Central memory CD8-positive, alpha-beta T cell (primary cell): ENCODE measurements around the gene DHDH.

Experiments used
- ATAC-seq: fragments of 150-1000 bp; cut with Tn5 transposase; replicated peaks from 2 replicates; pipeline ENCODE4 v1.10.0; 2022; ENCODE audit warnings: mild to moderate bottlenecking, moderate FRiP score, moderate number of reproducible peaks; ENCODE audit not compliant: poor library complexity, severe bottlenecking; ENCODE audit errors: extremely low read depth
- DNase-seq, 2 donors: peaks; one replicate each; pipeline ENCODE4 v3.0.0; 2021; ENCODE audit warnings: low spot score in 2 of 2
- H3K27ac Mint-ChIP-seq: one replicate; pipeline ENCODE4 v1.8.0; 2022; ENCODE audit warnings: low read depth, mild to moderate bottlenecking, moderate library complexity, mixed read lengths
- H3K27me3 Mint-ChIP-seq: one replicate; pipeline ENCODE4 v1.8.0; 2022; ENCODE audit warnings: mixed read lengths
- H3K36me3 Mint-ChIP-seq: one replicate; pipeline ENCODE4 v1.8.0; 2022; ENCODE audit warnings: mild to moderate bottlenecking, moderate library complexity, mixed read lengths; ENCODE audit not compliant: insufficient read depth
- H3K4me1 Mint-ChIP-seq: one replicate; pipeline ENCODE4 v1.8.0; 2022; ENCODE audit warnings: mixed read lengths
- H3K4me3 Mint-ChIP-seq: one replicate; pipeline ENCODE4 v1.8.0; 2022; ENCODE audit warnings: mild to moderate bottlenecking, moderate library complexity, mixed read lengths
- H3K9me3 Mint-ChIP-seq: one replicate; pipeline ENCODE4 v1.8.0; 2022; ENCODE audit warnings: mixed read lengths

The DHDH gene

DNA sequence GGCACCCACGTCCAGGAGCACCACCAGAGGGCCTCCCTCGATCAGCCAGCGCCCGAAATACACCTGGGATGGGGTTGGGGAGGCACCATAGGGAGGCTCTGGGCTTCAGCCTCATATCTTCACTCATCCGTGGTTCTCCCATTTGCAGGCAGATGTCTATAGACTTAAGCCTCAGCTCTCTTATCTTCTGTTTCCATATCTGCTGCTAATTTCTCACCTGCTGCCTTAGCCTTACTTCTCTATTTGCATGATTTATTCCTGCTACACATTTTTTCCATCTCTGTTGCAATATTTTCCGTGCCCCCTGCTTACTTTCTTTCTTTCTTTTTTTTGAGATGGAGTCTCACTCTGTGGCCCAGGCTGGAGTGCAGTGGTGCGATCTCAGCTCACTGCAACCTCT lies 53.8 kb downstream of the DHDH start:
- Mint-ChIP-seq H3K36me3 (peaks cover 26% of the 10 kb centered on the region), H3K27ac (peak overlapping the region; percentile 79), H3K4me1 (peaks cover 17% of the 10 kb centered on the region), H3K9me3 (no peaks in the 10 kb centered on the region), H3K27me3 (no peaks in the 10 kb centered on the region), H3K4me3 (no peak overlapping the region)
- ATAC-seq (no peak), DNase-seq (no peak)

DNA sequence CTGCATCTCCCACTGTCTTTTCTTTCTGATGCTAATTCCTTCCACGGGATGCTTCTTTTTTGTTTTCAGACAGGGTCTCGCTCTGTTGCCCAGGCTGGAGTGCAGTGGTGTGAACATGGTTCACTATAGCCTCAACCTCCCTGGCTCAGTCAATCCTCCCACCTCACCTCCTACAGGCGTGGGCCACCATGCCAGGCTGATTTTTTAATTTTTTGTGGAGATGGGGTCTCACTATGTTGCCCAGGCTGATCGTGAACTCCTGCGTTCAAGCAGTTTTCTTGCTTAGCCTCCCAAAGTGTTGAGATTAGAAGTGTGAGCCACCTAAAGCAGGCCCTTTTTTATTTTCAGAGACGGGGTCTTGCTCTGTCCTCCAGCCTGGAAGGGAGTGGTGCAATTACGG lies 54.8 kb downstream of the DHDH start:
- H3K4me3 Mint-ChIP-seq: no peak overlapping the region
- peaks cover 32% of the 10 kb centered on the region for H3K36me3 Mint-ChIP-seq
- H3K4me1 Mint-ChIP-seq: peaks cover 25% of the 10 kb centered on the region
- H3K9me3 Mint-ChIP-seq: no peaks in the 10 kb centered on the region
- DNase-seq (no peak), ATAC-seq (no peak)
- H3K27ac Mint-ChIP-seq: peak overlapping the region; percentile 79
- H3K27me3 Mint-ChIP-seq: no peaks in the 10 kb centered on the region

DNA sequence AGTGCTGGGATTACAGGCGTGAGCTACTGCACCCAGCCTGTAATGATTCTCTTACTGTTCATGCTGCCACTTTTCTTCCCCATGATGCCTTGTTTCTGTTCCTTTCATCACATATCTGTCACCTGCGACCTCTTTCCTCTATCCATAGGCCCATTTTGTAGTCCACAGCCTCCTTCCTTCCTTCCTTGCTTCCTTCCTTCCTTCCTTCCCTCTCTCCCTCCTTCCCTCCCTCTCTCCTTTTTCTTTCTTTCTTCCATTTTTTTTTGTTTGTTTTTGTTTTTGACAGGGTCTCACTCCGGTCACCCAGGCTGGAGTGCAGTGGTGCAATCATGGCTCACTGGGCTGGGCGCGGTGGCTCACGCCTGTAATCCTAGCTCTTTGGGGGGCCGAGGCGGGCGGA lies 55.4 kb downstream of the DHDH start:
- Mint-ChIP-seq H3K27me3 (no peaks in the 10 kb centered on the region), H3K4me1 (peaks cover 30% of the 10 kb centered on the region), H3K27ac (no peak overlapping the region), H3K36me3 (peaks cover 33% of the 10 kb centered on the region), H3K4me3 (no peak overlapping the region), H3K9me3 (no peaks in the 10 kb centered on the region)
- ATAC-seq (no peak), DNase-seq (no peak)

DNA sequence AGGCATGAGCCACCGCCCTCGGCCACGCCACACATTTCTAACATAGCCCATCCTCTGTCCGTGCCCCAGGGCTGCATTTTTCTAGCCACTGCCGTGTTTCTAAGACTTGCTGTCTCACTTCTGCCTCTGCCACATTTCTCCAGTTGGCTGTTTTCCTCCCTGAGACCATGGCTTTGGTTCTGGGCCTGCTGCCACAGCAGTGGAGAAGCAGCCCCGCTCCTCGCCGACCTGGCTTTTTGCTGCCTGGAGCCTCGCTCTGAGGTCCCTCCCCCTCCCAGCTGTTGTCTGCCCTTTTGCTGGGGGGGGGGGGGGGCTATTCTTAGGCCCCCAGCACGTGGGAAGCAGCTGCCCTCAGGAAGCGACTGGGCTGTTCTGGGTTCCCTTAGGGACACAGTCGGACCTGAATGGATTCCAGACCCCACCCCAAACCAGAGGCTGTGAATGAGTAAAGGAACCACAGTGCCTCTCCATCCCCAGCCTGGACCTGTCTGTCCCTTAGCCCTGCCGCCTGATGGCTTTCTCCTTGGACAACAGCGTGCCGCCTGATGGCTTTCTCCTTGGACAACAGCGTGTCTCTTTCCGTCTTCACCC lies 56.3 kb downstream of the DHDH start:
- no peak overlapping the region for H3K27ac Mint-ChIP-seq
- no peaks in the 10 kb centered on the region for H3K9me3 Mint-ChIP-seq
- H3K36me3 Mint-ChIP-seq: peaks cover 33% of the 10 kb centered on the region
- DNase-seq: no peak
- H3K27me3 Mint-ChIP-seq: no peaks in the 10 kb centered on the region
- H3K4me3 Mint-ChIP-seq: no peak overlapping the region
- peaks cover 37% of the 10 kb centered on the region for H3K4me1 Mint-ChIP-seq
- ATAC-seq: no peak

DNA sequence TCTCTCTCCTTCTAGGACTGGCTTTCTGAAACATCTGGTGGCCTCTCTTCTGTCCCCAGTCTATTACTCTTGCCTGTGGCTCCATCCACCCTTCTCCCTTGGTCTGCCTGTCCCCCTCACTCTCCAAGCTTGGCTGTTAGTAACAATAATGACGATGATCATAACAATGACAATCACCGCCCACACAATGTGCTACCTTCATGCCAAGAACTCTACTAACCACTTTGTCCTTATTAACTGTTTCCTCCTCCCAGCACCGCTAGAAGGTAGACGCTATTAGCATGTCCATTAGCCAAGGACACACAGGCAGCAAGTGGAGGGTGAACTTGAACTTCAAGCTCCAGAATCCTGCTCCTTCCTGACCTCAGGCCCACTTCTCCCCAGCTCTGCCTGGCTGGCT lies 56.9 kb downstream of the DHDH start:
- peaks cover 28% of the 10 kb centered on the region for H3K36me3 Mint-ChIP-seq
- no peaks in the 10 kb centered on the region for H3K27me3 Mint-ChIP-seq
- H3K4me1 Mint-ChIP-seq: peaks cover 43% of the 10 kb centered on the region
- peak overlapping the region; percentile 74 for H3K27ac Mint-ChIP-seq
- H3K9me3 Mint-ChIP-seq: no peaks in the 10 kb centered on the region
- DNase-seq (no peak), ATAC-seq (no peak)
- H3K4me3 Mint-ChIP-seq: no peak overlapping the region

DNA sequence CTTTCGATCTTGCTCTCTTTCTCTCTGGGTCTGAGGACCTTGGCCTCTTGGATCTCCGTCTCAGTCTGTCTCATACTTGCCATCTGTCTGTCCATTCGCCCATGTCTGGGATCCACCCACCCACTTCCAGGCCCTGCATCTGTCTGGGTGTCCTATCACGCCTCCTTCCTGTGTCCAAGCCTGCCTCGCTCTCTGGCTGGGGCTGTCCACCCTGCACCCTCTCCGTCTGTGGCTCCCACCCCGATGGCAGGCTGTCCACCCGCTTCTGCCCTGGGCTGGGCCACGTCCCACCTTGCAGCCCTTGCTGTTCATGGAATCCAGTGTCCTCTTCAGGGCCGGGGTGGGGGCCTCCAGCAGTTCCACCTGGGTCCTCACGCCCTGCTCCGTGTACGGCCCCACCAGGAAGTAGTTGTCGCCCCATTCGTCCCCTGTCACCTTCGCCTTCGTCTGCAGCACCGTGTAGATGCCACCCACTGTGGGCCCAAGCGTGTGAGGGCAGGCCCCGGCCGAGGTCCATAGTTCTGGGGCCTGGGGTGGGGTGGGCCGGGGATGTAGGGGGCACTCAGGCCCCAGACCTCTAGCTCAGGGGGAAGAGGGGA lies 57.6 kb downstream of the DHDH start:
- peak overlapping the region; percentile 74 for H3K27ac Mint-ChIP-seq
- peaks cover 44% of the 10 kb centered on the region for H3K4me1 Mint-ChIP-seq
- H3K27me3 Mint-ChIP-seq: no peaks in the 10 kb centered on the region
- no peaks in the 10 kb centered on the region for H3K9me3 Mint-ChIP-seq
- H3K4me3 Mint-ChIP-seq: no peak overlapping the region
- DNase-seq: no peak
- no peak for ATAC-seq
- peaks cover 27% of the 10 kb centered on the region for H3K36me3 Mint-ChIP-seq

DNA sequence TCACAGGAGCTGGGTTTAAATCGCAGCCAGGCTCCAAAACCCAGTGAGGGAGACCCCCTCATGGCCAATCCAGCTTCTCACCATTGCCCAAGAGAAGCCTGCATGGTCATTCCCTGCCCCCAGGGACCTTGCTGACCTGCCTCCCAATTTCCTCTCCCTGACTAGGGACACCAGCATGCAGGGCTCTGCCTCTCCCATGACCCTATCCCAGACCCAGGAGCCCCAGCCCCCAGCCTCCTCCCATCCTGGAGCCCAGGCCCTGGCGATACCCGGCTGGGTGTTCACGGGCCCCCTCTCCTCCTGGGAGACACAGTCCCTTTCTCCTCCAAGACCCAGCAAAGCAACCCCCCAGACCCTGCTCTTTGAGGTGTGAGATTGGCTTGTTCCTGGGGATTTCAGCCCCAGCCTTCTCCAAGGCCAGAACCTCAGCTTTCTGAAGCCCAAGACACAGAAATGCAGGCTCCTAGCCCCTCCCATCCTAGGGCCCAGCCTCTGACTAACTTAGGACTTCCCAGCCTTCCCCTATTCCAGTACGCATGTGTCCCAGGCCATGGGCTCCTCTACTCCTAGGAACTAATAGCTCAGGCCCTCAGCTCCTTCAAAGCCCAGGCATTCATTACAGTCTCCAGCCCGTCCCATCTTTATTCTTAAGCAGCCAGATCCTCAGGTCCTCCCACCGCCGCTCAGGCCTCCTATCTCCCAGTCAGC lies 58.5 kb downstream of the DHDH start:
- H3K27ac Mint-ChIP-seq: peak overlapping the region; percentile 87
- DNase-seq (no peak), ATAC-seq (no peak)
- peak overlapping the region; percentile 87 for H3K4me3 Mint-ChIP-seq
- no peaks in the 10 kb centered on the region for H3K27me3 Mint-ChIP-seq
- no peaks in the 10 kb centered on the region for H3K9me3 Mint-ChIP-seq
- peaks cover 44% of the 10 kb centered on the region for H3K4me1 Mint-ChIP-seq
- H3K36me3 Mint-ChIP-seq: peaks cover 25% of the 10 kb centered on the region

DNA sequence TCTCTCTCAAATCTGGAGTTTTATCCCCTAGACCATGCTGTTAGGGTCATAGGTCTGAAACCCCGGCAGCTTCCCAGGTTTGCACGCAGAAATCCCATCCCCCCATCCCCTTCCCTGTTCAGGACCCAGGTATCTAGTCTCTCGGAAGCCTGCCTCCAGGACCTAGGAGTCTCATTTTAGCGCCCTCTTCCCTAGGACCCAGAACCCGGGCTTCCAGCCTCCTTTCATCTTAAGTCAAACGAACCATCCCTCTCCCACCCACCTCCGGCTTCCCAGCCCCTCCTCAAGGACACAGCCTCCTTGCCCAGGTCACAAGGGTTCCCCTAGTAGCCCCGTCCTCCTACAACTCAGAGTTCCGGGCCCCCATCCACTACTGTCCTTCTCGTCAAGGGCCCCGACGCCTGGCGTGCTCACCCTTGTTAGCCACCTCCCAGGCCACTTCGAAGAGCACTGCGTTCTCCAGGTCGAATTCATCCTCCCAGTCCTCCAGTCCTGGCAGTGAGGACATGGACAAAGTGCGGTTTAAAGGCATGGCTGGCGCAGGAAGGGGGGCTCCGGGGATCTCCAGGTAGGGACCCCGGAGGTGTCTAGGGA lies 59.2 kb downstream of the DHDH start:
- ATAC-seq: no peak
- H3K27me3 Mint-ChIP-seq: no peaks in the 10 kb centered on the region
- no peak for DNase-seq
- H3K4me3 Mint-ChIP-seq: peak overlapping the region; percentile 87
- H3K36me3 Mint-ChIP-seq: peaks cover 25% of the 10 kb centered on the region
- no peaks in the 10 kb centered on the region for H3K9me3 Mint-ChIP-seq
- peaks cover 46% of the 10 kb centered on the region for H3K4me1 Mint-ChIP-seq
- H3K27ac Mint-ChIP-seq: peak overlapping the region; percentile 87

DNA sequence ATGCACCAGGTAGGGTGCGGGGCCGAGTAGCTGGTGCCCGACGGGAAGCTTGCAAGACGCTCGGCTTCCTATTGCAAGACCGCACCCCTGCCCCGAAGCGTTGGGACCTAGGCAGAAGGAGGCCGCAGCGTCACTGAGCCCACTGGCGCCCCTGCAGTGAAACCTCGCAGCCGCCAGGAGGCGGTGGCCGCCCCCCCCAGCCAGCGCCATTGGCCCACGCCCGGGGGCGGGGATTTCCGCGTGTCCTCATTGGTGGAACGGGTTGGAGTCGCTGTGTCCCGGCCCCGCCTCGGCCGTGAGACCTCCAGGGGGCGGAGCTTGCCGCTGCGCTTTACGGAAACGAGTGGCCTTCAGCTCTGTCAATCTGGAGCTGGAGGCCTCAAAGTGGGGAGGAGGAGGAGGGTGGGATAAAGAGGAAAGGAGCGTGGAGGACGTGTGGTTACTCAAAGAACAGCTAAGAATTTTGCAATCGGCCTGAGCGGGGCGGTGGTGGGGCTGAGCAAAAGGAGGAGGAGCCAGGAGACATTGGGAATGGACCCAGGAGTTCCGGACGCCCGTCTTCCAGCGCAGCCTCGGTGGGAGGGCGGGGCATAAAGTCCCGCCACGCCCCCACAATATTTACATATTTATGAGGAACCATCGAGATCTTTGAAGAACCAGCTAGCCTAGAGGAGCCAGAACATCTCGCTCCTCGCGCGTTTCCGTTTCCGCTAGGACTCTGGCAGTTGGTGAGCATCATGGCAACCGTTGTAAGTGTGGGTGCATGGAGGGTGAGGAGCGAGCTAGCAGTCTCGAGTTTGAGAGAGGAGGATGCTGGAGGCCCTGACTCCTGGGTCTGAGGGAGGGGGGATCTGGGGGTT lies 59.9 kb downstream of the DHDH start, which contains the start of the genes GYS1 and RUVBL2:
TSS of gene GYS1 (minus strand) at position 135 of the 860 bp plus-strand sequence. CDS start 197 bp downstream, outside the sequence.
TSS of gene RUVBL2 (plus strand) at position 713 of the 860 bp plus-strand sequence. CDS start at position 738, 25 bp downstream.
- Mint-ChIP-seq H3K9me3 (no peaks in the 10 kb centered on the region), H3K27ac (peak within 1 kb of the TSS; percentile 87), H3K4me3 (peak within 1 kb of the TSS; percentile 87), H3K36me3 (peaks cover 21% of the 10 kb centered on the region), H3K27me3 (no peaks in the 10 kb centered on the region), H3K4me1 (peaks cover 45% of the 10 kb centered on the region)
- ATAC-seq (peak; percentile 94), DNase-seq (peak; percentile 96 to 99)

DNA sequence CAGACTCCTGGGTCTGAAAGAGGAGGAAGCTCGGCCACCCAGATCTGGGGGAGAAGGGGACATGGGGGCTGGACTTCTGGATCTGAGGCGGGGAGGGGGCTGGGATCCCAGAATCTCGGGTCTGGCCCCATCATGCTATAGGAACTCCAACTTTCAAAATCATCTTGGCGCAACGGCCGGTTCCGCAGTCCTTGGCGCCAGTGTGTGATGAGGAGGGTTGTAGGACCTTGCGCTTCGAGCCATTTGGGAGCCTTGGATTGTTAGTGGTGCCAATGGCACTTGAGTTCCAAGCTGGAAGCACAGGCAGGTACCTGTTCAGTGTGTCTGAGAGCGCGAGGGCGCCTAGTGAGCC lies 60.5 kb downstream of the DHDH start:
- DNase-seq (no peak), ATAC-seq (no peak)
- H3K4me3 Mint-ChIP-seq: peak overlapping the region; percentile 87
- peaks cover 17% of the 10 kb centered on the region for H3K36me3 Mint-ChIP-seq
- H3K9me3 Mint-ChIP-seq: no peaks in the 10 kb centered on the region
- H3K27ac Mint-ChIP-seq: peak overlapping the region; percentile 87
- H3K27me3 Mint-ChIP-seq: no peaks in the 10 kb centered on the region
- H3K4me1 Mint-ChIP-seq: peaks cover 45% of the 10 kb centered on the region
